ENCODE measurements around the gene CTNNA1.

Gene CTNNA1

DNA sequence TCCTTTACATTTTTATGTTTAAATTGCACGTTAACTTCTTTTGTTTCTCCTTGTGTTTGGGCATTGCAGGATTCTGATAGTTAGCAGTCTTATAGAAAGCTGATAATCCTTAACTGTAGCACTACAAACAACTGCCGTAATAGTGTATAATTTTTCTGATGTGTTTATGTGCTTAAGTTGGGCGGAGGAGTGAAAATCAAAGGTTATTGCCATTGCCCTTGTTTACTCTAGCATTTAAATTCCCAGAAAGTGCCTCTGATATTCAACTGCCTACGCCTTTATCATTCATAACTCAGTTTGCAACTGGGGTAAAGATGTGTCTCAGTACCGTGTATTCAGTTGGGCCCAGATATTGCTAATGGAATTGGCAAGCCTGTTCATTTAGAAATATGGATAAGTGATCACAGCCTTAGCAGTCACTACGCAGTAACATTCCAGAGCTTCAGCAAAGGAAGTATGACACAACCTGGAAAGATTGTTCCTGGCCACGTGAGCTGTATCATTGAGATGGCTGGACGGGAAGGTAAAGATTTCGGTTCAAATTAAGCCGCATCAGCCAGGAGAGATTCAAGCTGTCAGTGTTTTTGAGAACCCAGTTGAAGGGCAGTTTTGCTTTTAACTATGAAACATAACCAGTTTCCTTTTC, 150.0 kb downstream of the CTNNA1 start:
- TF ChIP-seq, protein P1, sequence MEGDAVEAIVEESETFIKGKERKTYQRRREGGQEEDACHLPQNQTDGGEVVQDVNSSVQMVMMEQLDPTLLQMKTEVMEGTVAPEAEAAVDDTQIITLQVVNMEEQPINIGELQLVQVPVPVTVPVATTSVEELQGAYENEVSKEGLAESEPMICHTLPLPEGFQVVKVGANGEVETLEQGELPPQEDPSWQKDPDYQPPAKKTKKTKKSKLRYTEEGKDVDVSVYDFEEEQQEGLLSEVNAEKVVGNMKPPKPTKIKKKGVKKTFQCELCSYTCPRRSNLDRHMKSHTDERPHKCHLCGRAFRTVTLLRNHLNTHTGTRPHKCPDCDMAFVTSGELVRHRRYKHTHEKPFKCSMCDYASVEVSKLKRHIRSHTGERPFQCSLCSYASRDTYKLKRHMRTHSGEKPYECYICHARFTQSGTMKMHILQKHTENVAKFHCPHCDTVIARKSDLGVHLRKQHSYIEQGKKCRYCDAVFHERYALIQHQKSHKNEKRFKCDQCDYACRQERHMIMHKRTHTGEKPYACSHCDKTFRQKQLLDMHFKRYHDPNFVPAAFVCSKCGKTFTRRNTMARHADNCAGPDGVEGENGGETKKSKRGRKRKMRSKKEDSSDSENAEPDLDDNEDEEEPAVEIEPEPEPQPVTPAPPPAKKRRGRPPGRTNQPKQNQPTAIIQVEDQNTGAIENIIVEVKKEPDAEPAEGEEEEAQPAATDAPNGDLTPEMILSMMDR (IDR thresholded peaks at IDR 0.05; ENCODE audit: extremely low read depth, missing control alignments): no peak
- DNase-seq (ENCODE audit: low spot score): no peak

DNA sequence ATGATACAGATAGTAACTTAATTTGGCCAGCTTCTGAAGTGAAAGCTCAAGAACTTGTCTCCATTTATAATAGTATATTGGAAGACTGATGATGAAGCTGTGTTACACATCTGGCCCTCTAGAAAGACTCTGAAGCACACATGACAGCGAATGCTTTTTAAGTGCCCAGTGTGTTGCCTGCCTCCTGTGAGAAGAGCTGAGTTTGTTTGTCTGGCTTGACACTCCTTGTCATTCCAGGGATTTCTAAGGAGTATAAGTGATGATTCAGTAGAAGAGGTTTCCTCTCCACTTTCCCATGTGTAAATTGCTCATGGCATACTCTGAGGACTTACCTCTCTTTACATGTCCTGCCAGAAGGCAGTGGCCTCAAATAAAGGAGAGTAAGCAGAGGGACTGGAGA, 152.3 kb downstream of the CTNNA1 start:
- TF ChIP-seq, protein P1 (IDR thresholded peaks at IDR 0.05; ENCODE audit: extremely low read depth, missing control alignments): no peak
- no peak for DNase-seq (ENCODE audit: low spot score)

DNA sequence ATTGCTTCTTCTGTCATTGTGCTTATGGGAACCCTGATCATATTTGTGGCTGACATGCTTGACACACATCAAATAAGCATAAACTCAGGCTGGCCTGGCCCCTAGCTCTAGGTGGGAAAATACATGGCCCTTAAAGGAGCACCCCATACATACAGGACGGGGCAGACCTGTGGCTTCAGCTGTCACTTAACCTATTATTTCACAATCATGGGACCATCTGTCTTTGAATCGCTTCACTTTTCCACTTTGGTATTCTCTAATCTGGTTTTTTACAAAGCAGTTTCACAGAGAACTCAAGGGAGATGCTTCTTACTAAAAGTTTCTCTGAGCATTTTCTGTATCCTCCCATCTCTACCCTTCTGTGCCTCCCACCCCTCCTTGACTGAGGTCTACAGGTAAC, 156.5 kb downstream of the CTNNA1 start:
- TF ChIP-seq, protein P1 (IDR thresholded peaks at IDR 0.05; ENCODE audit: extremely low read depth, missing control alignments): no peak

GRCh38 chr5:138910546-138911185, 157.4 kb downstream of the CTNNA1 start:
- no peak for DNase-seq (ENCODE audit: low spot score)
- TF ChIP-seq, protein P1 (IDR thresholded peaks at IDR 0.05; ENCODE audit: extremely low read depth, missing control alignments): no peak

More for the DNA sequence above, 156.5 kb downstream of the CTNNA1 start:
- no peak for DNase-seq (ENCODE audit: low spot score)

DNA sequence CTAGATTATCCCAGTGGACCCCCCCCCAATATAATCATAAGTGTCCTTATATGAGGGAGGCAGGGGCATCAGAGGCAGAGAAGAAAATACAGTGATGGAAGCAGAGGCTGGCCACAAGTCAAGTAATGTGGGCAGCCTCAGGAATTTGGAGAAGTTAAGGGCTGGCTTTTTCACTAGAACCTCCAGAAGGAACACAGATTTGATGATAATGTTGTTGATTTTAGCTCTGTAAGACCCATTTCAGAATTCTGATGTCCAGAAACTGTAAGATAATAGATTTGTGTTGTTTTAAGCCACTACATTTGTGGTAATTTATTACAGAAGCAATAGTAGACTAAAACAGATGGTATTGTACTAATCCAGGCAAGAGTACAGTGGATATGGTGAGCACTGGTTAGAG, 158.2 kb downstream of the CTNNA1 start:
- no peak for DNase-seq (ENCODE audit: low spot score)
- TF ChIP-seq, protein P1 (IDR thresholded peaks at IDR 0.05; ENCODE audit: extremely low read depth, missing control alignments): no peak

DNA sequence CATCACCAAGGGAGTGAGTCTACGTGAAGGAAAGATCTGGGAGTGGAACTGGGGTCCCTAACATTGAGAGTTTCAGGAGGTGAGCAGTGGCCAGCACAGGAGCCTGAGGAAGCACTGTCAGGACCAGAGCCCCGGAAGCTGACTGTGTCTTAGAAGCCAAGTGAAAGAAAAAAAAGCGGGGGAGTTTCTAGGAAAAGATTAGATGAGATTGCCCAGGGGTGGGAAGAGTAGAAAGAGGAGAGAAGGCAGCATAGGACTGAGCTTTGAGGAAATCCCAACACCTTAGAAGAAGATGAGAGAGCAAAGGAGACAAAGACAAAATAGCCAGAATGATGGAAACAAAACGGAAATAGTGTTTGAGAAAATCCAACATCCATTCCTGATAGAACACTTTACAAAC, 158.9 kb downstream of the CTNNA1 start:
- TF ChIP-seq, protein P1 (IDR thresholded peaks at IDR 0.05; ENCODE audit: extremely low read depth, missing control alignments): no peak
- DNase-seq (ENCODE audit: low spot score): no peak

GRCh38 chr5:138913773-138914172, 160.5 kb downstream of the CTNNA1 start:
- TF ChIP-seq, protein P1 (IDR thresholded peaks at IDR 0.05; ENCODE audit: extremely low read depth, missing control alignments): no peak

More at GRCh38 chr5:138913773-138914172, 160.5 kb downstream of the CTNNA1 start:
- DNase-seq (ENCODE audit: low spot score): no peak
